Prostate gland (tissue), 2 donors: Measurements from ENCODE around the gene PARG. TPM values are rescaled to one million over a fixed set of nuclear protein-coding genes. Genes with fewer than 3 reads are reported as not detected.

Experiments used
- DNase-seq: peaks from one replicate; pipeline ENCODE4 v3.0.0-alpha.2; 2019; ENCODE audit warnings: low spot score
- H3K27ac ChIP-seq, 2 donors: fragments of 200-600 bp; sonication (generic); 2 replicates each; pipeline ENCODE4 v1.5.1; 2017 to 2019
- H3K27me3 ChIP-seq: fragments of 200-600 bp; sonication (generic); replicated peaks from 2 replicates; pipeline ENCODE4 v1.5.1; 2019; ENCODE audit not compliant: insufficient read depth
- H3K36me3 ChIP-seq, 2 donors: fragments of 200-600 bp; sonication (generic); 1 replicate in 1 of 2; 2 replicates in 1 of 2; pipeline versions ENCODE4 v1.5.1 to v1.8.1; 2017 to 2019
- H3K4me1 ChIP-seq: fragments of 200-600 bp; sonication (generic); replicated peaks from 2 replicates; pipeline ENCODE4 v1.5.1; 2019
- H3K4me3 ChIP-seq, 2 donors: fragments of 200-600 bp; sonication (generic); 2 replicates each; pipeline ENCODE4 v1.5.1; 2017 to 2019
- H3K9me3 ChIP-seq: fragments of 200-600 bp; sonication (generic); 2 replicates; pipeline ENCODE4 v1.5.1; 2017
- CTCF ChIP-seq, 4 experiments: fragments of 200-600 bp in 2 of 4; fragments of 450-650 bp in 2 of 4; sonication (generic) in 2 of 4; IDR thresholded peaks; 1 replicate in 3 of 4; 2 replicates in 1 of 4; pipeline ENCODE4 v1.5.1; 2016 to 2019; ENCODE audit warnings: antibody characterized with exemption in 4 of 4, mild to moderate bottlenecking in 2 of 4, moderate library complexity in 2 of 4
- POLR2A ChIP-seq: fragments of 450-650 bp; IDR thresholded peaks from one replicate; pipeline ENCODE4 v1.6.1; 2016; ENCODE audit warnings: antibody characterized with exemption, mild to moderate bottlenecking
- POLR2AphosphoS5 ChIP-seq: sonication (generic); formaldehyde crosslinking; IDR thresholded peaks from one replicate; pipeline ENCODE4 v1.6.1; 2017; ENCODE audit warnings: antibody characterized with exemption
- WGBS: methylation state at CpG from one replicate; pipeline ENCODE4 v1.1.5; 2018; 5-methylcytosine and 5-hydroxymethylcytosine counted together
- intact Hi-C: fragments of 100-400 bp; cut with DNase I; formaldehyde crosslinking; loops from one replicate; pipeline ENCODE4 v1.14.2; 2022
- total RNA-seq, 2 donors: library from RNA; depleted of rRNA; stranded (reverse); fragments of >200 nt; gene quantifications; one replicate each; pipeline ENCODE4 v1.1.0, GENCODE V29; 2016

PARG gene
- total RNA-seq, 2 donors from 2014 or later: 19.4 to 37.4 TPM

- intact Hi-C loops: no loop called here
- no peak overlapping the region for H3K27ac ChIP-seq
- 88% methylated on average over 9 of the region's 9 CpGs for WGBS
- DNase-seq: no peak
- no peak for TF ChIP-seq POLR2AphosphoS5
- no peak for TF ChIP-seq CTCF (IDR thresholded peaks at IDR 0.05)
- no peak for TF ChIP-seq POLR2A
- no peaks in the 10 kb centered on the region for H3K4me1 ChIP-seq
- H3K9me3 ChIP-seq: no peaks in the 10 kb centered on the region
- H3K27me3 ChIP-seq: no peaks in the 10 kb centered on the region
- no peak overlapping the region for H3K4me3 ChIP-seq
- peaks cover 0 to 9% of the 10 kb centered on the region in 2 donors for H3K36me3 ChIP-seq
Measured at GRCh38 chr10:49819234-49819958, 122.4 kb downstream of the PARG start.

- H3K36me3 ChIP-seq: peaks cover 0 to 9% of the 10 kb centered on the region in 2 donors
- no peaks in the 10 kb centered on the region for H3K9me3 ChIP-seq
- H3K4me1 ChIP-seq: no peaks in the 10 kb centered on the region
- no peaks in the 10 kb centered on the region for H3K27me3 ChIP-seq
- no peak for DNase-seq
- TF ChIP-seq CTCF (IDR thresholded peaks at IDR 0.05): no peak
- no peak for TF ChIP-seq POLR2AphosphoS5
- TF ChIP-seq POLR2A: no peak
- H3K4me3 ChIP-seq: no peak overlapping the region
- intact Hi-C loops: no loop called here
- WGBS: 89% methylated on average over 5 of the region's 5 CpGs
- H3K27ac ChIP-seq: no peak overlapping the region
Measured at GRCh38 chr10:49817845-49818244, 124.0 kb downstream of the PARG start.

GRCh38 chr10:49803988-49804387 is 137.8 kb downstream of the PARG start:
- Histone ChIP-seq H3K4me3 (no peak overlapping the region), H3K27me3 (no peaks in the 10 kb centered on the region), H3K36me3 (no peaks in the 10 kb centered on the region), H3K9me3 (no peaks in the 10 kb centered on the region), H3K27ac (no peak overlapping the region), H3K4me1 (no peaks in the 10 kb centered on the region)
- intact Hi-C loops: no loop called here
- no peak for TF ChIP-seq POLR2AphosphoS5
- no peak for TF ChIP-seq POLR2A
- no peak for TF ChIP-seq CTCF (IDR thresholded peaks at IDR 0.05)
- no peak for DNase-seq
- WGBS: 96% methylated on average over 2 of the region's 2 CpGs

GRCh38 chr10:49798275-49798674 is 143.6 kb downstream of the PARG start:
- no peaks in the 10 kb centered on the region for H3K27me3 ChIP-seq
- H3K27ac ChIP-seq: no peak overlapping the region
- no peak for TF ChIP-seq CTCF (IDR thresholded peaks at IDR 0.05)
- no peak for TF ChIP-seq POLR2A
- TF ChIP-seq POLR2AphosphoS5: no peak
- DNase-seq: no peak
- WGBS: 74% methylated on average over 4 of the region's 4 CpGs
- H3K36me3 ChIP-seq: no peaks in the 10 kb centered on the region
- H3K4me1 ChIP-seq: no peaks in the 10 kb centered on the region
- H3K9me3 ChIP-seq: no peaks in the 10 kb centered on the region
- intact Hi-C loops: no loop called here
- no peak overlapping the region for H3K4me3 ChIP-seq

- WGBS: 72% methylated on average over 5 of the region's 5 CpGs
- Histone ChIP-seq H3K36me3 (no peaks in the 10 kb centered on the region), H3K4me3 (no peak overlapping the region), H3K9me3 (no peaks in the 10 kb centered on the region), H3K27me3 (no peaks in the 10 kb centered on the region), H3K4me1 (no peaks in the 10 kb centered on the region), H3K27ac (no peak overlapping the region)
- DNase-seq: no peak
- TF ChIP-seq POLR2A: no peak
- no peak for TF ChIP-seq CTCF (IDR thresholded peaks at IDR 0.05)
- TF ChIP-seq POLR2AphosphoS5: no peak
- intact Hi-C loops: no loop called here
Measured at GRCh38 chr10:49791100-49791499, 150.7 kb downstream of the PARG start.
